Dedifferentiated amniotic fluid mesenchymal stem cell (primary cell): ENCODE data around the gene R3HDM1.
A peak's percentile ranks its signal among the peaks of the same experiment; 100 is the strongest.
"Not testable (repeated sequence)": the region's sequence is repeated elsewhere in the genome, so short reads cannot be mapped to it uniquely, and the experiment has no call there.

Source experiments
- DNase-seq: peaks from one replicate; pipeline ENCODE4 v3.0.0-alpha.2; 2016; ENCODE audit errors: extremely low spot score

R3HDM1 gene

GRCh38 chr2:135531231-135532197, at the start of gene R3HDM1:
R3HDM1 (plus strand) TSS chr2:135531484; CDS start chr2:135604846, 73,362 bp downstream.
- DNase-seq = peak; percentile 100

DNA sequence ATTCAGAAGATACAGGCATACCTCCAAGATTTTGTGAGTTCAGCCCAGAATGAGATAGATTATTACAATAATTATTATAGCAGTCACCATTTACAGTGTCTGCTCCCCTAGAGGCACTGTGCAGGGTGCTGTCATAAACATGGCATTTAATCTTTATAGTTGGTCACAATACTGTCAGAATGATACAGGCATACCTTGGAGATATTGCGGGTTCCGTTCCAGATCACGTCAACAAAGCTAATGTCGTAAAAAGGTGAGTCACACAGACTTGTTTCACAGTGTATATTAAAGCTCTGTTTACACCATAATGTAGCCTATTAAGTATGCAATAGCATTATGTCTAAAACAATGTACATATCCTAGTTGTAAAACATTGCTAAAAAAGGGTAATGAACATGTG, 45.8 kb upstream of the R3HDM1 start:
- no peak for DNase-seq

DNA sequence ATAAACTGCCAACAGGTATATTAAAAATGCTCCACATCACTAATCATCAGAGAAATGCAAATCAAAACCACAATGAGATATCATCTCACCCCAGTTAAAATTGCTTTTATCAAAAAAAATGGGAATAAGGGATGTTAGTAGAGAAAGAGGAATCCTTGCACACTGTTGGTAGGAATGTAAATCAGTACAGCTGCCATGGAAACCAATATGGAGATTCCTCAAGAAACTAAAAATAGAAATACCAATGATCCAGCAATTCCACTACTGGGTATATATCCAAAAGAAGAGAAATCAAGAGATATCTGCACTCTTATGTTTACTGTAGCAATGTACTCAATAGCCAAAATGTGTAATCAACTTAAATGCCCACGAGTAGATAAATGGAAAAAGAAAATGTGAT, 40.9 kb upstream of the R3HDM1 start:
- DNase-seq = no peak

DNA sequence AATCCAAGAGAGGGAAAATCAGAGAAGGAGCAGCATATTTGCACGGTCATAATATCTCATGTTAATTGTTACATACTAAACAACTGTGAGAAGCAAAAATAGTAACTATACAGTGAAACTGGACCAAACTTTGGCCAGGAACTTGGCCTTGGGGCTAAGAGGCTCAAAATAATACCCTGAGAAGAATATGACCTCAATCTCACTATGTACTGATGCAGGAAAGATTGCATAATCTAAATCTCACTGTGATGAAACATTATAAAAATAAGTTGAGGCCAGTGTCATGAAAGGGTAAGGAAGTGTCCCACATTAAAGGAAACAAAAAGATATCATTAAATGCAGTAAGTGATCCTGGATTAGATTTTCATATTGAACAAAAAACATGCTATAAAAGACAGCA, 36.8 kb upstream of the R3HDM1 start:
- no peak for DNase-seq

- DNase-seq = no peak
Observed at GRCh38 chr2:135494917-135495316, 36.4 kb upstream of the R3HDM1 start.

- DNase-seq = not testable (repeated sequence)
Observed at GRCh38 chr2:135498588-135498987, 32.7 kb upstream of the R3HDM1 start.

DNA sequence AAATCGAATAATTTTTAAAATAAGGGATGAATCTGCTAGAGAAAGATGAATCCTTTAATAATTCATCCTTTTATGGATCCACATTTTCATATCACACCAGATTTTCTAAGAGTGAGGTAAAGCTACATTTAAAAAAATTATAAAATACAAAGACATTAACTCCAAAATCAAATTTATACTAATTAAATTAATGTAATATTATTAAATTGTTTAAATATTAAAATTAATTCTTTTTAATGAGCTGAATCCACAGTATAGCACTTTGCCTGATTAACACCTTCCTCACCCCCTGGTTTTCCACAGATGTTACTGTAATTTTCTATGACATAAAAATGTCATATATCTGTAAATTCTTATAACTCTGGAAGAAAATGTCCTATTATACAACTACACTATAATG, 26.5 kb upstream of the R3HDM1 start:
- DNase-seq = no peak

DNA sequence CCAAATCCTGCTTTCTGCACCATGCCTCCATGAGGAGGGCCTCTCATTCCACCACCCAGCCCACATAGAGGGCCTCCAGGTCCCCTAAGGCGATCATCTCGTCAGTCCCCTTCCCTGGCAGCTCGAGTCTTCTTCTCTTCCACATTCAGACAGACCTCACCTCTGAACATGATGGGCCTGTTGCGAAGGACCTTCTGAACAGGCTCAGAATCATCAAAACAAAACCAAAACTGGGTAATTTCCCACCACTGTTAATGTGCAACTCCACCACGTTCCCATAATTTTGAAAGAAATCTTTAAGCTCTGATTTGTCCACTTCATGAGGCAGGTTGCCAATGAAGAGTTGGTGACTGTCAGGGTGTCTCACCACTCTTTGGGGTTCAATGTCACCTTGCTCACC, 20.7 kb upstream of the R3HDM1 start:
- no peak for DNase-seq

- DNase-seq = no peak
Observed at GRCh38 chr2:135512099-135512498, 19.2 kb upstream of the R3HDM1 start.

DNA sequence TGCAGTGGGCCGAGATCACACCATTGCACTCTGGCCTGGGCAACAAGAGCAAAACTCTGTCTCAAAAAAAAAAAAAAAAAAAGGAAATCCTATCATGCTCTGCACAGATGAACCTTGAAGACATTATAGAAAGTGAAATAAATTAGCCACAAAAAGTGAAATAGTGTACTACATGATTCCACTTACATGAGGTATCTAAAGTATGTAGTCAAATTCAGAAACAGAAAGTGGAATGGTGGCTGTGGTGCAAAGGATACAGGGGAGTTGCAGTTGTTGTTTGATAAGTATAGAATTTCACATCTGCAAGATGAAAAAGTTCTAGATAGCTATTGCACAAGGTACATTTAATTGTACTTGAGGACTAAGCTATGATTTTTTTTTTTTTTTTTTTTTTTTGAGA, 5.5 kb upstream of the R3HDM1 start:
- DNase-seq = no peak

GRCh38 chr2:135528006-135528405, 3.3 kb upstream of the R3HDM1 start:
- no peak for DNase-seq

DNA sequence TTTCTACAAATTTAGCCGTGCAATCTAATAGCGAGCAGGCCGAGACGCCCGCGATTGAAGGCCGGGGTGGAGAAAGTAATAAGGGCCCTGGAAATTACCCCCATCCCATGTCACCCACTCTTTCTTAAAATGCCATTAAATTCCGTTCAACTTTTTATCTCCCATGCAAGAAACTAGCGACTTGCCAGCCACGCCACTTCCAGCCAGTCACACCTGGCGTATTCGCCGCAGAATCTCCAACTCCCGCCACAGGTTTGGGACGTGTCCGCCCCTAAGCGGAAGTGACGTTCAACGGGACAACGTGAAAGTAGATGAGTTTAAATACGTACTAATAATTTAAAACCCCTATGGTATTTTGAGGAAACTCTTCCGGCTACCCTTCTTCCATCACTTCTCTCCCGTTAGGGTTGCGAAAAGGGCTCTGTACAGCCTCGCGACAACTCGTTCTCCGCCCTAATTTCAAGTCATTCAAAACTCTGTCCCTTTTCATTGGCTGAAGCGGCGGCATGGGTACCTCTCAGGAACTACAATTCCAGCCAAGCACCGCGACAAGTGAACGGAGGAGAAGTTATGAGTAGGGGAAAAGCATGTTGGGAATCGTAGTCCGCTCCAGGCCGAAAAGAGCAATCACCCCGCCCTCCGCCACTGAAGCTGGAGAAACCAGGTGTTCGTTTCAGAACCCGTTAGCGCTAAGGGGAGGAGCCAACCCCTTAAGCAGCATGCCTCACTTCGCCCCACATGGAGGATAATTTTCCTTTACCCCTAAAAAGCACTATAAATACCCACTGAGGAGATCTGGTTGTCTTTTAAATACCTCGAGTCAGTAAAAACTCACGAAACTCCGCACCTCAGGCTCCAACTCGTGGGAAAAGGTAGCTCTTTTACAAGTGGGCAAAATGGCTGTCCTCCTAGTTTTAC, 712 bp upstream of the R3HDM1 start, which contains the start of gene ZRANB3:
TSS of gene ZRANB3 (minus strand) at position 906 of the 918 bp plus-strand sequence.
- peak; percentile 98 for DNase-seq

DNA sequence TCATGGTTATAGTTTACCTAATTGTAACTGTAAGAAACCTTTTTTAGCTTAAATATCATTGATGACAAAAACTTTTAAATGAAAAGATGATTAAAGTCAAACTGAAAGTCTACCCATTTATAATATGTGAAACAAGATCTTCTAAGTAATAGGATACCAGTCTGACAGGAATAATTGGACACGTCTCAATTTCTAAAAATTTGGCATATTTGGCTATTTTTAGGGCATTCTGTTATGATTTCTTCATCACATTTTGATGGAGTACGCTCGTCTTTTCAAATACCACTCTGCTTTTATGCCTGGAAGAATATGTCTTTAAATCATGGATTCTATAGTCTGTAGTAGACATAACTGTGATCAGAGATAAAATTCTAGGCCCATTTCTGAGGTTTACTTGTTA, 1.3 kb downstream of the R3HDM1 start:
- DNase-seq = peak; percentile 42

GRCh38 chr2:135533545-135533944, 2.3 kb downstream of the R3HDM1 start:
- not testable (repeated sequence) for DNase-seq

- no peak for DNase-seq
Observed at GRCh38 chr2:135546436-135546835, 15.2 kb downstream of the R3HDM1 start.

DNA sequence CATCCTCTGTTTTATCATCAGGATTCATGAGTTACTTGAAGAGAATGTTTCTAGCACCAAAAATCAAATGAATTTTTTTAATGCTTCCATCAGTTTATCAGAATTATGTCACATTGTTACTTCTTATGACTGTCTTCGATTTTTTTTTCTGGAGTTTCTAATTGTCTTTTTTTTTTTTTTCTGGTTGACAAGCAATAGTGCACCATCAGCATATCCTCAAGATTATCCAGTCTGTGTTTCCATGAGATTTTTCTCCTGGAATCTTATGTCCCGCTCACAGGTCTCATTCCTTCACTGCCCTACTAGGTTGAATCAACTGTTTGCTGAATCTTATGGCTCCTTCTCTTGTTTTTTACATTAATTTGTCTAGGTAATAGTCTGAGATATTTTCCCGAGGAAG, 16.0 kb downstream of the R3HDM1 start:
- DNase-seq = no peak

DNA sequence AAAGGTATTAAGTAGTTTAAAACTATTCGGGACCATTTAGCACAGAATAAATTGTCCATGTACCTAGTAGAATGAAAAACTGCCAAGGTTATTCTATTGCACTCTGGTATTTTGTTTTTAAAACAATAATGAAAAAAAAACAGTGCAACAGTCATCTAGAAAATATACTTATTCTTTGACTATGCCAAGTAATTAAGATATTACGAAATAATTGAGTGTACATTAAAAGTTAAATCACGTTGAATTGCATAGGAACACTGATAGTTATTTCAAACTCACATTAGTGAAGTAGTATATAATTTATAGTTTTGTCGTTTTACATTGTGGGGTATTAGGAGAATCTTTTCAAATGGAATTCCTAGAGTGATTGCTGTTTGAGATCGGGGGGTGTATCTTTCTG, 20.1 kb downstream of the R3HDM1 start:
- DNase-seq = no peak

DNA sequence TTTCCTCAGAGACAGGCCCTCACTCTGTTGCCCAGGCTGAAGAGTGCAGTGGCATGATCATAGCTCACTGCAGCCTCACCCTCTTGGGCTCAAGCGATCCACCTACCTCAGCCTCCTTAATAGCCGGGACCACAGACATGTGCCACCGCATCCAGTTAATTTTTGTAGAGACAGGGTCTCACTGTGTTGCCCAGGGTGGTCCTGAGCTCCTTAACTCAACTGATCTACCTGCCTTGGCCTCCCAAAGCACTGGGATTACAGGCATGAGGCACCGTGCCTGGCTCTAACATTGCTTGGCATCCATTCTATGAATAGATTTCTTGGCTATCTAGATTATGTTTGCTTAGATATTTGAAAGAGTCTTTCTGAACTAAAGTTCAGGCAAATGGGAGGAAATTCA, 21.6 kb downstream of the R3HDM1 start:
- DNase-seq = no peak

- DNase-seq = no peak
Observed at GRCh38 chr2:135555311-135555710, 24.0 kb downstream of the R3HDM1 start.

DNA sequence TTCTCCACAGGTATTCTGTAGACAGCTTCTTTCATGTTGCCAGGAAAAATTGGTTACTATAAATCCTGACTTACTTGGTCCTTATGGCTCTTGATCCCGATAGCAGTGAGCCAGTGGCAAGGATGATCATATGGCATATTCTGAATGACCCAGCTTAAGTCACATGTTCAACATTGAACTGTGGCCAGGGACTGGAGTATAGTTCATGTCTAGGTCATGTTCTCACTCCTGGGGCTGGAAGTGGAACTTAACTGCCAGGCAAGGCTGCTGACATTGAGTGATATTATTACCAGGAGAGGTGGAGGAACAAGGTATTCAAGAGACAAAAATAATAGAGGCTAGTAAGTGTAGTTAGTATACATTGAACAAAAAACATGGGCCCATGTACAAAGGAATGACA, 26.2 kb downstream of the R3HDM1 start:
- no peak for DNase-seq

DNA sequence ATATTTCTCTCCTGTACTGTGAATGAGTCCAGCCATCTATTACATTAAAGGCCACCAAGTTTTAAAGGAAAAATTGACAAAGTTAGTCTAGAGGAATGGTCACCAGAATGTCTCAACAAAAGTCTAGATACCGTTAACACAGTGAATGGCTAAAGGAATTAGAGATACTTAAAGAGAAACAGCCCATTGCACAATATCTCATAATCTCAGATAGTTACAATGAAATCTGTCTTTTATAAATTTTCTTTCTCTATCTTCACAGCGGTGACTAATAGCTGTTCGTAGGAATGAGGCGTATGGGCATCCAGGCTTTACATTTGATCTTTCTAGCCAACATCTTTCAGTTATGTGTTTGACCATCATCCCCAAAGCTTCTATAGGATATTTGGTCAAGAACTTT, 30.6 kb downstream of the R3HDM1 start:
- DNase-seq = no peak

DNA sequence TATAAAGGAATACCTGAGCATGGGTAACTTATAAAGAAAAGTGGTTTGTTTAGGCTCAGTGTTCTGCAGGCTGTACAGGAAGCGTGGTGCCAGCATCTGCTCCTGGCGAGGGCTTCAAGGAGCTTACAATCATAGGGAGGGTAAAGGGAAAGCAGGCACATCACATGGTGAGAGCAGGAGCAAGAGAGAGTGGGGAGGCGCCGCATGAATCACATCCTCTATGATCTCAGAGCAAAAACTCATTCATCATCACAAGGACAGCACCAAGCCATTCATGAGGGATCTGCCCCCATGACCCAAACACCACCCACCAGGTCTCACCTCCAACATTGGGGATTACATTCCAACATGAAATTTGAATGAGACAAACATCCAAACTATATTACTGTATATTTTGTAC, 32.5 kb downstream of the R3HDM1 start:
- DNase-seq = no peak
